WI38 (cell line): ENCODE data around the gene SLC25A38.
"Not testable (repeated sequence)": the region's sequence is repeated elsewhere in the genome, so short reads cannot be mapped to it uniquely, and the experiment has no call there.

Source experiments
- H3K4me3 ChIP-seq: 2 replicates; pipeline ENCODE4 v1.5.1; 2011; ENCODE audit warnings: low read depth, mild to moderate bottlenecking, control low read depth, low read length
- CTCF ChIP-seq: IDR thresholded peaks from 2 replicates; pipeline ENCODE4 v1.5.1; 2012; ENCODE audit warnings: low read depth, mild to moderate bottlenecking, control low read depth, low read length

SLC25A38 gene

GRCh38 chr3:39415983-39416382 is 32.8 kb downstream of the SLC25A38 start:
- TF ChIP-seq CTCF = no peak
- H3K4me3 ChIP-seq = no peak overlapping the region

- not testable (repeated sequence) for H3K4me3 ChIP-seq
Measured at GRCh38 chr3:39416998-39417397, 33.8 kb downstream of the SLC25A38 start.

GRCh38 chr3:39418556-39419225 is 35.5 kb downstream of the SLC25A38 start:
- H3K4me3 ChIP-seq = not testable (repeated sequence)

GRCh38 chr3:39419742-39420315 is 36.7 kb downstream of the SLC25A38 start:
- no peak overlapping the region for H3K4me3 ChIP-seq
- TF ChIP-seq CTCF = no peak

- no peak for TF ChIP-seq CTCF
- H3K4me3 ChIP-seq = no peak overlapping the region
Measured at GRCh38 chr3:39420543-39420942, 37.4 kb downstream of the SLC25A38 start.

- TF ChIP-seq CTCF = no peak
- no peak overlapping the region for H3K4me3 ChIP-seq
Measured at GRCh38 chr3:39423436-39423970, 40.3 kb downstream of the SLC25A38 start.

GRCh38 chr3:39426312-39426711 is 43.1 kb downstream of the SLC25A38 start:
- no peak overlapping the region for H3K4me3 ChIP-seq
- no peak for TF ChIP-seq CTCF

- no peak overlapping the region for H3K4me3 ChIP-seq
- no peak for TF ChIP-seq CTCF
Measured at GRCh38 chr3:39427506-39427905, 44.3 kb downstream of the SLC25A38 start.
